Left ventricle myocardium inferior (tissue), 1 donor: ENCODE results near the gene ZBTB9. TPM values are rescaled to one million over a fixed set of nuclear protein-coding genes. Genes with fewer than 3 reads are reported as not detected.
"Not testable (repeated sequence)": the region's sequence is repeated elsewhere in the genome, so short reads cannot be mapped to it uniquely, and the experiment has no call there.

Experiments
- DNase-seq: peaks from one replicate; pipeline ENCODE4 v3.0.0-alpha.2; 2020
- H3K27ac ChIP-seq: fragments of 200-600 bp; replicated peaks from 2 replicates; pipeline ENCODE4 v1.8.0; 2021
- H3K27me3 ChIP-seq: fragments of 200-600 bp; 2 replicates; pipeline ENCODE4 v1.8.0; 2021; ENCODE audit warnings: low read depth
- H3K36me3 ChIP-seq: fragments of 200-600 bp; 2 replicates; pipeline ENCODE4 v1.8.0; 2021
- H3K4me1 ChIP-seq: fragments of 200-600 bp; 2 replicates; pipeline ENCODE4 v1.8.0; 2021
- H3K4me3 ChIP-seq: fragments of 200-600 bp; 2 replicates; pipeline ENCODE4 v1.8.0; 2021; ENCODE audit warnings: mild to moderate bottlenecking, moderate library complexity
- H3K9me3 ChIP-seq: fragments of 200-600 bp; replicated peaks from 2 replicates; pipeline ENCODE4 v1.8.0; 2021
- intact Hi-C: fragments of 100-400 bp; cut with micrococcal nuclease; formaldehyde crosslinking; loops from one replicate; pipeline ENCODE4 v1.11.0; 2022
- total RNA-seq: library from RNA; stranded (reverse); fragmentation: NEBNext Ultra II Directional; extraction: Animal tissue kit (Norgen Biotek cat#: 25700); gene quantifications from one replicate; pipeline ENCODE4 v1.2.1, GENCODE V29; 2021
- TF ChIP-seq, protein P1 (sequence below): fragments of 200-600 bp; IDR thresholded peaks from 2 replicates; pipeline ENCODE4 v1.8.0; 2021; ENCODE audit warnings: antibody characterized with exemption, mild to moderate bottlenecking, borderline replicate concordance
- donor health status: DM: no; HTN: yes; CAD: no; lungs with severe emphysema.

Gene ZBTB9
- total RNA-seq, 1 donor from 2014 or later = 4.9 TPM

DNA sequence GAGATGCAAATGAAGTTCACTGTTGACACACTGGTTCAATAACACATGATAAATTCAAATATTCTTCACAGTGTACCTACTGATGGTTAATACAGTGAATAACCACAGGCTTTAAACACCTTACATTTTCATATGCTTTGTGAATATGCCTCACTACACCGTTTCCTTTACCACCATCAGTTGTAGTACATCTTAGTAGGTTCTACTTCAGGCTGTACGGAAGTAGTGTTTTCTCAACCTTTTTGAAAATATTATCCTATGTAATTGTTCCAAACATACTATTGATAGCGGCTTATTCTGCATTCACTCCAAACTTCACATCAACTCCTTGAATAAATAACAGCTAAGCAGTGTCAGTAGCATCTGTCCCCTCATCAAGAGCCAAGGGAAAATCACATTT, 15.3 kb downstream of the ZBTB9 start:
- no peak for DNase-seq

DNA sequence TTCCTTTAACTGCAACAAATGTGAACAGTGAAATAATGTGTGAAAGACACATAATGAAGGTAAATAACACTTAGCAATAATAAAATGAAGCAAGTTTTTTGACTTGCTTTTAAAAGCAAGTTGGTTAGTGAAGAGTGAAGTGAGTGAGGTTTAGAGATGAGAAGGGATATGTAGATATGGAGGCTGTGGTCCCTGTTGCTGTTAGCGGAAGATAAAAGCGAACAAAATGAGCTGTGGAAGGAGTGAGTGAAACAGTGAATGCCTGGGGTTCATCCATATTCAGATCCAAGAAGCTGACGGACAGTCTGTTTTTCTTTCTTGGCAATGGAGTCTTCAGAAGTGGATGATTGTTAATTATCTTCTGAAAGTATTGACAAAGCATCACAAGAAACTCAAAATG, 23.5 kb downstream of the ZBTB9 start:
- H3K4me1 ChIP-seq = no peaks in the 10 kb centered on the region
- no peaks in the 10 kb centered on the region for H3K9me3 ChIP-seq
- intact Hi-C loops = no loop called here
- no peak overlapping the region for H3K27ac ChIP-seq
- peaks cover 11% of the 10 kb centered on the region for H3K27me3 ChIP-seq
- no peak for DNase-seq
- TF ChIP-seq, protein P1, sequence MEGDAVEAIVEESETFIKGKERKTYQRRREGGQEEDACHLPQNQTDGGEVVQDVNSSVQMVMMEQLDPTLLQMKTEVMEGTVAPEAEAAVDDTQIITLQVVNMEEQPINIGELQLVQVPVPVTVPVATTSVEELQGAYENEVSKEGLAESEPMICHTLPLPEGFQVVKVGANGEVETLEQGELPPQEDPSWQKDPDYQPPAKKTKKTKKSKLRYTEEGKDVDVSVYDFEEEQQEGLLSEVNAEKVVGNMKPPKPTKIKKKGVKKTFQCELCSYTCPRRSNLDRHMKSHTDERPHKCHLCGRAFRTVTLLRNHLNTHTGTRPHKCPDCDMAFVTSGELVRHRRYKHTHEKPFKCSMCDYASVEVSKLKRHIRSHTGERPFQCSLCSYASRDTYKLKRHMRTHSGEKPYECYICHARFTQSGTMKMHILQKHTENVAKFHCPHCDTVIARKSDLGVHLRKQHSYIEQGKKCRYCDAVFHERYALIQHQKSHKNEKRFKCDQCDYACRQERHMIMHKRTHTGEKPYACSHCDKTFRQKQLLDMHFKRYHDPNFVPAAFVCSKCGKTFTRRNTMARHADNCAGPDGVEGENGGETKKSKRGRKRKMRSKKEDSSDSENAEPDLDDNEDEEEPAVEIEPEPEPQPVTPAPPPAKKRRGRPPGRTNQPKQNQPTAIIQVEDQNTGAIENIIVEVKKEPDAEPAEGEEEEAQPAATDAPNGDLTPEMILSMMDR = no peak
- no peak overlapping the region for H3K4me3 ChIP-seq
- no peaks in the 10 kb centered on the region for H3K36me3 ChIP-seq

More for the DNA sequence above, 15.3 kb downstream of the ZBTB9 start:
- H3K9me3 ChIP-seq = no peaks in the 10 kb centered on the region
- H3K27ac ChIP-seq = no peak overlapping the region
- H3K4me3 ChIP-seq = no peak overlapping the region
- intact Hi-C loops = no loop called here
- H3K36me3 ChIP-seq = no peaks in the 10 kb centered on the region
- H3K27me3 ChIP-seq = no peaks in the 10 kb centered on the region
- TF ChIP-seq, protein P1 = no peak
- H3K4me1 ChIP-seq = no peaks in the 10 kb centered on the region

DNA sequence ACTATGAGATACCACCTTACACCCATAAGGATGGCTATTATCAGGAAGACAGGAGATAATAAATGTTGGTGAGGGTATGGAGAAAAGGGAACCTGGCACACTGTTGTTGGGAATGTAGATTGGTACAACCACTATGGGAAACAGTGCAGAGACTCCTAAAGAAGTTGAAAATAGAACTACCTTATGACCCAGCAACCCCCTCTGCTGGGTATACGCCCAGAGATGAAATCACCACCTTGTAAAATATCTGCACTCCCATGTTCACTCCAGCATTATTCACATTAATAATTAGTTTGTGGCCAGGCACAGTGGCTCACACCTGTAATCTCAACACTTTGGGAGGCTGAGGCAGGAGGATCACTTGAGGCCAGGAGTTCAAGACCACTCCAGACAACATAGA, 26.8 kb downstream of the ZBTB9 start:
- intact Hi-C loops = no loop called here
- Histone ChIP-seq H3K4me1 (no peaks in the 10 kb centered on the region), H3K27ac (no peak overlapping the region), H3K36me3 (no peaks in the 10 kb centered on the region), H3K4me3 (no peak overlapping the region), H3K27me3 (peaks cover 11% of the 10 kb centered on the region), H3K9me3 (no peaks in the 10 kb centered on the region)
- no peak for DNase-seq
- TF ChIP-seq, protein P1 = no peak

DNA sequence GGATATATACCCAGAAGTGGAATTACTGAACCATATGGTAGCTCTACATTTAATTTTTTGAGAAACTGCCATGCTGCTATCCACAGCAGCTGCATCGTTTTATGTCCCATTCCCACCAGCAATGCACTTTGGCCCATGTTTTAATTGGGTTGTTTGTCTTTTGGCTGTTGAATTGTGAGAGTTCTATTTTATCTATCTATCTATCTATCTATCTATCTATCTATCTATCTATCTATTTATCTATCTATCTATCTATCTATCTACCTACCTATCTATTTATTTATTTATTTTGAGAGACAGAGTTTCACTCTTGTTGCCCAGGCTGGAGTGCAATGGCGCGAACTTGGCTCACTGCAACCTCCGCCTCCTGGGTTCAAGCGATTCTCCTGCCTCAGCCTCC, 28.2 kb downstream of the ZBTB9 start:
- intact Hi-C loops, H3K36me3 ChIP-seq, H3K4me1 ChIP-seq, DNase-seq, H3K27ac ChIP-seq, H3K9me3 ChIP-seq, H3K4me3 ChIP-seq: not testable (repeated sequence)
- peaks cover 22% of the 10 kb centered on the region for H3K27me3 ChIP-seq

DNA sequence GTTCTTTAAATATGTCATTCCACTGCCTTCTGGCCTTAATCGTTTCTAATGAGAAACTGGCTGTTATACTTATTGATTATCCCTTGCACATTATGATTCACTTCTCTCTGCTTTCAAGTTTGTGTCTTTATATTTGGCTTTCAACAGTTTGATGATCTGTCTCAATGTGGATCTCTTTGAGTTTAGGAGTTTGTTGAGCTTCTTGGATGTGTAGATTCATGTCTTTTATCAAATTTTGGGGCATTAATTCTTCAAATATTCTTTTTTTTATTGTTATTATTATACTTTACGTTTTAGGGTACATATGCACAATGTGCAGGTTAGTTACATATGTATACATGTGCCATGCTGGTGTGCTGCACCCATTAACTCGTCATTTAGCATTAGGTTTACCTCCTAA, 29.3 kb downstream of the ZBTB9 start:
- intact Hi-C loops = no loop called here
- DNase-seq = no peak

DNA sequence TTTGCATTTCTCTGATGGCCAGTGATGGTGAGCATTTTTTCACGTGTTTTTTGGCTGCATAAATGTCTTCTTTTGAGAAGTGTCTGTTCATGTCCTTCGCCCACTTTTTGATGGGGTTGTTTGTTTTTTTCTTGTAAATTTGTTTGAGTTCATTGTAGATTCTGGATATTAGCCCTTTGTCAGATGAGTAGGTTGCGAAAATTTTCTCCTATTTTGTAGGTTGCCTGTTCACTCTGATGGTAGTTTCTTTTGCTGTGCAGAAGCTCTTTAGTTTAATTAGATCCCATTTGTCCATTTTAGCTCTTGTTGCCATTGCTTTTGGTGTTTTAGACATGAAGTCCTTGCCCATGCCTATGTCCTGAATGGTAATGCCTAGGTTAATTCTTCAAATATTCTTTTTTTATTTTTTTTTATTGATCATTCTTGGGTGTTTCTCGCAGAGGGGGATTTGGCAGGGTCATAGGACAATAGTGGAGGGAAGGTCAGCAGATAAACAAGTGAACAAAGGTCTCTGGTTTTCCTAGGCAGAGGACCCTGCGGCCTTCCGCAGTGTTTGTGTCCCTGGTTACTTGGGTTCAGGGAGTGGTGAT, 30.4 kb downstream of the ZBTB9 start:
- not testable (repeated sequence) for DNase-seq, H3K36me3 ChIP-seq
- peaks cover 19% of the 10 kb centered on the region for H3K27me3 ChIP-seq

More for the DNA sequence above, 29.3 kb downstream of the ZBTB9 start:
- TF ChIP-seq, protein P1 = no peak
- Histone ChIP-seq H3K27ac (no peak overlapping the region), H3K27me3 (peaks cover 28% of the 10 kb centered on the region), H3K9me3 (no peaks in the 10 kb centered on the region), H3K4me3 (no peak overlapping the region), H3K36me3 (no peaks in the 10 kb centered on the region), H3K4me1 (no peaks in the 10 kb centered on the region)

DNA sequence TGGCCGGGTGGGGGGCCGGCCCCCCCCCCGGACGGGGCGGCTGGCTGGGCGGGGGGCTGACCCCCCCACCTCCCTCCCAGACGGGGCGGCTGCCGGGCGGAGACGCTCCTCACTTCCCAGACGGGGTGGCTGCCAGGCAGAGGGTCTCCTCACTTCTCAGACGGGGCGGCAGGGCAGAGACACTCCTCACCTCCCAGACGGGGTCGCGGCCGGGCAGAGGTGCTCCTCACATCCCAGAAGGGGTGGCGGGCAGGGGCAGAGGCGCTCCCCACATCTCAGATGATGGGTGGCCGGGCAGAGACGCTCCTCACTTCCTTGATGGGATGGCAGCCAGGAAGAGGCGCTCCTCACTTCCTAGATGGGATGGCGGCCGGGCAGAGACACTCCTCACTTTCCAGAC, 31.3 kb downstream of the ZBTB9 start:
- DNase-seq, H3K4me3 ChIP-seq, H3K9me3 ChIP-seq, H3K4me1 ChIP-seq, intact Hi-C loops, H3K36me3 ChIP-seq, H3K27ac ChIP-seq: not testable (repeated sequence)
- peaks cover 19% of the 10 kb centered on the region for H3K27me3 ChIP-seq

More for the DNA sequence above, 30.4 kb downstream of the ZBTB9 start:
- intact Hi-C loops, H3K4me3 ChIP-seq, H3K9me3 ChIP-seq, H3K27ac ChIP-seq, H3K4me1 ChIP-seq: not testable (repeated sequence)
